DOHH2 (cell line): ENCODE results near the gene LYRM4.

Experiments
- H3F3A ChIP-seq: fragments of 200-600 bp; sonication (generic), shearing (Covaris generic); 2 replicates; pipeline ENCODE4 v1.6.0; 2016; ENCODE audit warnings: antibody characterized with exemption, mild to moderate bottlenecking; ENCODE audit not compliant: control insufficient read depth, insufficient read depth
- H3K27ac ChIP-seq: fragments of 200-600 bp; sonication (generic); 2 replicates; pipeline ENCODE4 v1.5.1; 2014; ENCODE audit warnings: low read depth, mild to moderate bottlenecking, low read length, moderate library complexity
- H3K27me3 ChIP-seq: fragments of 200-600 bp; sonication (generic); 2 replicates; pipeline ENCODE4 v1.6.1; 2014; ENCODE audit warnings: mild to moderate bottlenecking, low read length, mixed read lengths; ENCODE audit not compliant: control insufficient read depth
- H3K36me3 ChIP-seq: fragments of 200-600 bp; sonication (generic); 2 replicates; pipeline ENCODE4 v1.6.1; 2014; ENCODE audit warnings: mild to moderate bottlenecking, low read length, moderate library complexity, mixed read lengths; ENCODE audit not compliant: control insufficient read depth
- H3K4me1 ChIP-seq: fragments of 200-600 bp; sonication (generic); 2 replicates; pipeline ENCODE4 v1.6.1; 2014; ENCODE audit warnings: mild to moderate bottlenecking, low read length, mixed read lengths; ENCODE audit not compliant: control insufficient read depth
- H3K4me2 ChIP-seq: fragments of 200-600 bp; sonication (generic); 2 replicates; pipeline ENCODE4 v1.6.0; 2014; ENCODE audit warnings: mild to moderate bottlenecking, low read length, moderate library complexity
- H3K4me3 ChIP-seq: fragments of 200-600 bp; sonication (generic); 2 replicates; pipeline ENCODE4 v1.5.1; 2014; ENCODE audit warnings: mild to moderate bottlenecking, low read length, mixed read lengths
- H3K79me2 ChIP-seq: fragments of 200-600 bp; sonication (generic); 2 replicates; pipeline ENCODE4 v1.6.1; 2014; ENCODE audit warnings: mild to moderate bottlenecking, low read length, mixed read lengths; ENCODE audit not compliant: control insufficient read depth
- H3K9me2 ChIP-seq: fragments of 200-600 bp; sonication (generic); replicated peaks from 2 replicates; pipeline ENCODE4 v1.6.1; 2014; ENCODE audit warnings: mild to moderate bottlenecking, low read length, mixed read lengths; ENCODE audit not compliant: control insufficient read depth
- H3K9me3 ChIP-seq: fragments of 200-600 bp; sonication (generic); 2 replicates; pipeline ENCODE4 v1.6.1; 2014; ENCODE audit warnings: antibody characterized with exemption, low read length, mixed read lengths; ENCODE audit not compliant: control insufficient read depth, insufficient read depth
- H4K20me1 ChIP-seq: fragments of 200-600 bp; sonication (generic); 2 replicates; pipeline ENCODE4 v1.6.0; 2014; ENCODE audit warnings: low read depth, mild to moderate bottlenecking, antibody characterized with exemption, low read length, moderate library complexity; ENCODE audit not compliant: control insufficient read depth, insufficient read depth
- CTCF ChIP-seq: fragments of 200-600 bp; sonication (generic); IDR thresholded peaks from one replicate; pipeline ENCODE4 v1.5.1; 2014; ENCODE audit warnings: antibody characterized with exemption, mild to moderate bottlenecking, low read depth, low read length; ENCODE audit not compliant: poor library complexity, severe bottlenecking
- EZH2phosphoT487 ChIP-seq: fragments of 200-600 bp; sonication (generic); IDR thresholded peaks from 2 replicates; pipeline ENCODE4 v1.6.1; 2017; ENCODE audit warnings: borderline replicate concordance, mild to moderate bottlenecking, antibody characterized with exemption, low read length, moderate library complexity, mixed read lengths

The LYRM4 gene

GRCh38 chr6:5123296-5124143 lies 137.2 kb downstream of the LYRM4 start:
- Histone ChIP-seq H3K9me3 (no peaks in the 10 kb centered on the region; the same call in 1 of the 2 replicates), H3K79me2 (no peaks in the 10 kb centered on the region), H3K4me1 (peaks cover 10% of the 10 kb centered on the region), H3F3A (no peaks in the 10 kb centered on the region), H3K4me2 (no peak overlapping the region), H4K20me1 (no peaks in the 10 kb centered on the region), H3K27me3 (no peaks in the 10 kb centered on the region), H3K4me3 (no peak overlapping the region), H3K36me3 (no peaks in the 10 kb centered on the region), H3K27ac (no peak overlapping the region), H3K9me2 (no peaks in the 10 kb centered on the region)
- TF ChIP-seq EZH2phosphoT487 (no peak), CTCF (no peak)

GRCh38 chr6:5122504-5123112 lies 138.1 kb downstream of the LYRM4 start:
- peaks cover under 1% of the 10 kb centered on the region; the same call in 1 of the 2 replicates for H3K4me1 ChIP-seq
- H3K4me2 ChIP-seq: no peak overlapping the region
- no peaks in the 10 kb centered on the region; the same call in 1 of the 2 replicates for H3K9me3 ChIP-seq
- H3K36me3 ChIP-seq: no peaks in the 10 kb centered on the region
- TF ChIP-seq CTCF (no peak), EZH2phosphoT487 (no peak)
- H4K20me1 ChIP-seq: no peaks in the 10 kb centered on the region
- H3K27ac ChIP-seq: no peak overlapping the region
- H3K4me3 ChIP-seq: no peak overlapping the region
- H3K27me3 ChIP-seq: no peaks in the 10 kb centered on the region
- no peaks in the 10 kb centered on the region for H3K79me2 ChIP-seq
- no peaks in the 10 kb centered on the region for H3F3A ChIP-seq
- no peaks in the 10 kb centered on the region for H3K9me2 ChIP-seq

- Histone ChIP-seq H3K27me3 (no peaks in the 10 kb centered on the region), H3K79me2 (no peaks in the 10 kb centered on the region), H3K4me3 (no peak overlapping the region), H3K4me1 (no peaks in the 10 kb centered on the region), H3F3A (no peaks in the 10 kb centered on the region), H4K20me1 (no peaks in the 10 kb centered on the region), H3K4me2 (no peak overlapping the region), H3K36me3 (no peaks in the 10 kb centered on the region), H3K9me3 (no peaks in the 10 kb centered on the region; the same call in 1 of the 2 replicates), H3K27ac (no peak overlapping the region), H3K9me2 (no peaks in the 10 kb centered on the region)
- TF ChIP-seq EZH2phosphoT487 (no peak), CTCF (no peak)
Measured at GRCh38 chr6:5121956-5122355, 138.8 kb downstream of the LYRM4 start.
